HepG2 (cell line): ENCODE results near the gene CNGA1. TPM values are rescaled to one million over a fixed set of nuclear protein-coding genes. Genes with fewer than 3 reads are reported as not detected.

Source experiments
- CREM ChIP-seq, 2 experiments: sonication (generic) in 1 of 2; formaldehyde crosslinking in 1 of 2; IDR thresholded peaks; 2 replicates each; pipeline versions ENCODE4 v1.4.0 to v1.6.1; 2016 to 2020; ENCODE audit warnings: antibody characterized with exemption in 1 of 2, mild to moderate bottlenecking in 1 of 2, missing genetic modification reagents in 1 of 2
- ELF1 ChIP-seq: sonication (generic); formaldehyde crosslinking; IDR thresholded peaks from 2 replicates; pipeline ENCODE4 v1.4.0; 2020; ENCODE audit warnings: missing genetic modification reagents
- ELF3 ChIP-seq: IDR thresholded peaks from 2 replicates; pipeline ENCODE4 v1.6.1; 2016; ENCODE audit warnings: missing genetic modification reagents, missing compliant biosample characterization
- KLF15 ChIP-seq: sonication (generic); formaldehyde crosslinking; IDR thresholded peaks from 2 replicates; pipeline ENCODE4 v1.8.1; 2023; ENCODE audit warnings: borderline replicate concordance, mild to moderate bottlenecking, inconsistent platforms, missing genetic modification reagents, mixed read lengths
- MIER2 ChIP-seq: IDR thresholded peaks from 2 replicates; pipeline ENCODE4 v1.6.1; 2016; ENCODE audit warnings: missing biosample characterization, missing genetic modification reagents
- MNT ChIP-seq: fragments of 450-650 bp; IDR thresholded peaks from 2 replicates; pipeline ENCODE4 v1.6.1; 2016
- MXD4 ChIP-seq: IDR thresholded peaks from 2 replicates; pipeline ENCODE4 v1.6.1; 2016; ENCODE audit warnings: mild to moderate bottlenecking, missing biosample characterization, missing genetic modification reagents
- NAIF1 ChIP-seq: sonication (generic); formaldehyde crosslinking; IDR thresholded peaks from 2 replicates; pipeline ENCODE4 v1.5.0; 2020; ENCODE audit warnings: mild to moderate bottlenecking, missing genetic modification reagents, borderline replicate concordance
- RXRA ChIP-seq: sonication (generic); formaldehyde crosslinking; IDR thresholded peaks from 2 replicates; pipeline ENCODE4 v1.5.1; 2020; ENCODE audit warnings: missing genetic modification reagents
- TAF1 ChIP-seq: sonication (generic); formaldehyde crosslinking; IDR thresholded peaks from 2 replicates; pipeline ENCODE4 v1.4.0; 2020; ENCODE audit warnings: missing genetic modification reagents
- USF2 ChIP-seq, 2 experiments: sonication (generic) in 1 of 2; formaldehyde crosslinking in 1 of 2; IDR thresholded peaks; 2 replicates each; pipeline versions ENCODE4 v1.5.1 to v1.6.1; 2011 to 2020; ENCODE audit warnings: borderline replicate concordance in 1 of 2, low read depth in 1 of 2, low read length in 1 of 2, mild to moderate bottlenecking in 1 of 2, missing genetic modification reagents in 1 of 2, moderate library complexity in 1 of 2
- ZHX1 ChIP-seq: sonication (generic); formaldehyde crosslinking; IDR thresholded peaks from 2 replicates; pipeline ENCODE4 v1.8.1; 2022; ENCODE audit warnings: low read depth, mild to moderate bottlenecking, missing genetic modification reagents
- ZNF574 ChIP-seq: sonication (generic); formaldehyde crosslinking; IDR thresholded peaks from 2 replicates; pipeline ENCODE4 v1.4.0; 2020; ENCODE audit warnings: missing genetic modification reagents
- ZNF639 ChIP-seq: conservative IDR thresholded peaks from 2 replicates; pipeline ENCODE4 v1.6.1; 2018; ENCODE audit warnings: missing genetic modification reagents
- ZNF674 ChIP-seq: sonication (generic); formaldehyde crosslinking; IDR thresholded peaks from 2 replicates; pipeline ENCODE4 v1.5.0; 2020; ENCODE audit warnings: low read depth, mild to moderate bottlenecking, missing genetic modification reagents
- ZNF788 ChIP-seq: sonication (generic); formaldehyde crosslinking; IDR thresholded peaks from 2 replicates; pipeline ENCODE4 v1.5.0; 2020; ENCODE audit warnings: mild to moderate bottlenecking, missing genetic modification reagents, borderline replicate concordance
- ZNF841 ChIP-seq: sonication (generic); formaldehyde crosslinking; IDR thresholded peaks from 2 replicates; pipeline ENCODE4 v1.8.1; 2023; ENCODE audit warnings: missing genetic modification reagents, borderline replicate concordance
- polyA plus RNA-seq, 8 experiments: library from polyadenylated mRNA; depleted of rRNA in 3 of 8; stranded (reverse) in 7 of 8; unstranded in 1 of 8; fragments of >200 nt; fragmentation: Illumina TruSeq in 4 of 8; extraction: Trizol in 4 of 8; gene quantifications; 2 replicates each; pipeline versions ENCODE4 v1.2.1 to v1.2.3, GENCODE V29; 2011 to 2016; ENCODE audit warnings: low read depth in 4 of 8, missing spikeins in 1 of 8, mixed read lengths in 1 of 8; ENCODE audit not compliant: insufficient read depth in 1 of 8
- total RNA-seq, 5 experiments: library from RNA; depleted of rRNA; stranded (reverse); fragments of >200 nt; fragmentation: Illumina TruSeq; extraction: Trizol; gene quantifications; 2 replicates each; pipeline ENCODE4 v1.2.3, GENCODE V29; 2016; ENCODE audit warnings: low read depth in 1 of 5

CNGA1 gene
- total and polyA plus RNA-seq, 2 of the 13 experiments (the other 11 are each of a cell fraction or from before 2014, with no cell fraction given) = 0.22 to 0.40 TPM

GRCh38 chr4:47914220-47914925 is 102.1 kb downstream of the CNGA1 start, which contains the start of gene NFXL1 (continued):
- TF ChIP-seq CREM (IDR thresholded peaks at IDR 0.05) = peak; percentile 98
- TF ChIP-seq CREM (CRISPR knock-in tag; IDR thresholded peaks at IDR 0.05) = no peak
- TF ChIP-seq ZNF639 (CRISPR knock-in tag) = peak; percentile 48; the same call in 1 of the 2 replicates
- TF ChIP-seq MIER2 (CRISPR knock-in tag) = 0 out of 2 replicates have a peak, but pooled peaks have one; percentile 8
- no peak for TF ChIP-seq USF2 (IDR thresholded peaks at IDR 0.05; ENCODE audit: low read depth, low read length)
- peak; percentile 67; the same call in 1 of the 2 replicates for TF ChIP-seq USF2 (CRISPR knock-in tag; IDR thresholded peaks at IDR 0.05; ENCODE audit: borderline replicate concordance)
- TF ChIP-seq ZNF674 (CRISPR knock-in tag) = no peak
- TF ChIP-seq NAIF1 = peak; percentile 35
- TF ChIP-seq ZNF574 (CRISPR knock-in tag) = peak; percentile 87
- peak; percentile 82 for TF ChIP-seq TAF1 (CRISPR knock-in tag)
- TF ChIP-seq ELF3 = peak; percentile 89
- TF ChIP-seq KLF15 (CRISPR knock-in tag) = no peak
- TF ChIP-seq MXD4 = peak; percentile 92
- TF ChIP-seq MNT = peak; percentile 57
- peak; percentile 92 for TF ChIP-seq ELF1 (CRISPR knock-in tag)
- no peak for TF ChIP-seq ZNF841 (CRISPR knock-in tag)
- no peak for TF ChIP-seq ZHX1 (CRISPR knock-in tag)
- TF ChIP-seq RXRA (CRISPR knock-in tag) = peak; percentile 19
- TF ChIP-seq ZNF788 (CRISPR knock-in tag) = peak; percentile 48; the same call in 1 of the 2 replicates
